A549 (cell line): ENCODE measurements around the gene FRMD8. TPM values are rescaled to one million over a fixed set of nuclear protein-coding genes. Genes with fewer than 3 reads are reported as not detected.

Experiments
- ATAC-seq, 2 experiments: fragments of 200-7000 bp in 1 of 2; fragments of >200 bp in 1 of 2; cut with Nextera tagmentation in 1 of 2; cut with Tn5 transposase in 1 of 2; 3 replicates each; pipeline versions ENCODE4 v1.8.0 to v1.9.1; 2018 to 2020; ENCODE audit warnings: mild to moderate bottlenecking in 1 of 2, moderate library complexity in 1 of 2
- CTCF ChIA-PET: fragments of 300-600 bp; sonication (Branson Sonifier 250); formaldehyde crosslinking; extraction: SDS; loops from one replicate; lab custom pipeline; 2021; ENCODE audit warnings: antibody characterized with exemption, inconsistent platforms; lab: Yijun Ruan, JAX
- POLR2A ChIA-PET: fragments of 350-600 bp; formaldehyde crosslinking; extraction: SDS; loops from one replicate; lab custom pipeline; 2021; ENCODE audit warnings: antibody characterized with exemption, inconsistent platforms; lab: Yijun Ruan, JAX
- DNase-seq, 2 experiments: peaks; one replicate each; pipeline versions ENCODE4 v3.0.0 to v3.0.0-alpha.2; 2011 to 2016; ENCODE audit warnings: low read depth in 1 of 2, low spot score in 1 of 2
- FAIRE-seq: peaks from 2 replicates; lab custom pipeline; 2011; peaks lifted over from hg19 to GRCh38; lab: Jason Lieb, UNC
- H3K27ac ChIP-seq, 2 experiments: fragments of >200 bp; sonication (Bioruptor Twin); formaldehyde crosslinking; 3 replicates each; pipeline ENCODE4 v1.5.1; 2016 to 2017
- H3K4me1 ChIP-seq: fragments of >200 bp; sonication (Bioruptor Twin); formaldehyde crosslinking; 3 replicates; pipeline ENCODE4 v1.6.1; 2016
- H3K4me2 ChIP-seq: fragments of >200 bp; sonication (Bioruptor Twin); formaldehyde crosslinking; 3 replicates; pipeline ENCODE4 v1.6.1; 2016
- H3K4me3 ChIP-seq: fragments of >200 bp; sonication (Bioruptor Twin); formaldehyde crosslinking; 3 replicates; pipeline ENCODE4 v1.5.1; 2016
- H3K9me3 ChIP-seq: fragments of >200 bp; sonication (Bioruptor Twin); formaldehyde crosslinking; 3 replicates; pipeline ENCODE4 v1.6.1; 2016
- BHLHE40 ChIP-seq: IDR thresholded peaks from 2 replicates; pipeline ENCODE4 v1.6.1; 2012; ENCODE audit warnings: low read depth, low read length, inconsistent platforms
- CEBPB ChIP-seq, 2 experiments: fragments of >200 bp in 1 of 2; sonication (Bioruptor Twin) in 1 of 2; formaldehyde crosslinking in 1 of 2; IDR thresholded peaks; 2 replicates each; pipeline ENCODE4 v1.6.1; 2012 to 2016
- CHD2 ChIP-seq: fragments of 150-350 bp; IDR thresholded peaks from 2 replicates; pipeline ENCODE4 v1.6.1; 2014; ENCODE audit warnings: low read length; ENCODE audit not compliant: partially characterized antibody
- CHD4 ChIP-seq: fragments of 200-600 bp; sonication (generic); IDR thresholded peaks from 2 replicates; pipeline ENCODE4 v1.6.1; 2016; ENCODE audit warnings: antibody characterized with exemption, mild to moderate bottlenecking, borderline replicate concordance
- CTCF ChIP-seq: fragments of >200 bp; sonication (Bioruptor Twin); formaldehyde crosslinking; IDR thresholded peaks from 3 replicates; pipeline ENCODE4 v1.5.1; 2016
- EHMT2 ChIP-seq: fragments of 200-600 bp; sonication (generic); IDR thresholded peaks from 2 replicates; pipeline ENCODE4 v1.6.1; 2016; ENCODE audit warnings: antibody characterized with exemption, low read depth, mild to moderate bottlenecking, moderate library complexity
- FOSB ChIP-seq: fragments of 250-450 bp; sonication (Bioruptor Pico); IDR thresholded peaks from 2 replicates; pipeline ENCODE4 v1.5.0; 2020; ENCODE audit warnings: mild to moderate bottlenecking, moderate library complexity
- GATA3 ChIP-seq: IDR thresholded peaks from 2 replicates; pipeline ENCODE4 v1.6.1; 2012; ENCODE audit warnings: borderline replicate concordance
- HEYL ChIP-seq: fragments of 250-450 bp; sonication (Bioruptor Pico); IDR thresholded peaks from 2 replicates; pipeline ENCODE4 v1.8.0; 2021; ENCODE audit warnings: mild to moderate bottlenecking, moderate library complexity
- HOXA7 ChIP-seq: fragments of 250-450 bp; sonication (Bioruptor Pico); IDR thresholded peaks from 2 replicates; pipeline ENCODE4 v1.5.0; 2020; ENCODE audit warnings: mild to moderate bottlenecking, moderate library complexity
- HOXB5 ChIP-seq: fragments of 250-450 bp; sonication (Bioruptor Pico); IDR thresholded peaks from 2 replicates; pipeline ENCODE4 v1.5.0; 2020; ENCODE audit warnings: mild to moderate bottlenecking, moderate library complexity
- JUN ChIP-seq, 2 experiments: fragments of >200 bp; sonication (Bioruptor Twin); formaldehyde crosslinking; IDR thresholded peaks; 2 replicates in 1 of 2; 3 replicates in 1 of 2; pipeline ENCODE4 v1.6.1; 2016 to 2017
- JUNB ChIP-seq: fragments of >200 bp; sonication (Bioruptor Twin); formaldehyde crosslinking; IDR thresholded peaks from 2 replicates; pipeline ENCODE4 v1.6.1; 2016
- NR3C1 ChIP-seq: fragments of >200 bp; sonication (Bioruptor Twin); formaldehyde crosslinking; IDR thresholded peaks from 3 replicates; pipeline ENCODE4 v1.6.1; 2017
- PHF8 ChIP-seq: fragments of 200-600 bp; sonication (generic); IDR thresholded peaks from 2 replicates; pipeline ENCODE4 v1.6.1; 2016; ENCODE audit warnings: low read depth, mild to moderate bottlenecking, antibody characterized with exemption, moderate library complexity, borderline replicate concordance
- POLR2A ChIP-seq: IDR thresholded peaks from 2 replicates; pipeline ENCODE4 v1.6.1; 2012; ENCODE audit warnings: mild to moderate bottlenecking, low read length
- RAD21 ChIP-seq, 2 experiments: fragments of >200 bp in 1 of 2; sonication (Bioruptor Twin) in 1 of 2; formaldehyde crosslinking in 1 of 2; IDR thresholded peaks in 1 of 2; conservative IDR thresholded peaks in 1 of 2; 2 replicates in 1 of 2; 3 replicates in 1 of 2; pipeline ENCODE4 v1.6.1; 2012 to 2018; ENCODE audit warnings: inconsistent platforms in 1 of 2
- RARB ChIP-seq: fragments of 250-450 bp; sonication (Bioruptor Pico); IDR thresholded peaks from 2 replicates; pipeline ENCODE4 v1.8.0; 2021; ENCODE audit warnings: mild to moderate bottlenecking, moderate library complexity
- REST ChIP-seq: fragments of 200-600 bp; sonication (generic); IDR thresholded peaks from 2 replicates; pipeline ENCODE4 v1.6.1; 2016; ENCODE audit warnings: antibody characterized with exemption, mild to moderate bottlenecking, moderate library complexity
- SMC3 ChIP-seq: fragments of >200 bp; sonication (Bioruptor Twin); formaldehyde crosslinking; IDR thresholded peaks from 3 replicates; pipeline ENCODE4 v1.6.1; 2018; ENCODE audit warnings: inconsistent platforms
- ZC3H11A ChIP-seq: fragments of 450-650 bp; IDR thresholded peaks from 2 replicates; pipeline ENCODE4 v1.6.1; 2014; ENCODE audit warnings: antibody characterized with exemption, mild to moderate bottlenecking
- ZFP36 ChIP-seq: fragments of 450-650 bp; IDR thresholded peaks from 2 replicates; pipeline ENCODE4 v1.6.1; 2014; ENCODE audit warnings: borderline replicate concordance; ENCODE audit not compliant: partially characterized antibody
- WGBS: methylation state at CpG from one replicate; pipeline ENCODE4 v1.1.6; 2017; ENCODE audit errors: missing lambda C conversion rate; 5-methylcytosine and 5-hydroxymethylcytosine counted together
- polyA plus RNA-seq, 4 experiments: library from polyadenylated mRNA; depleted of rRNA in 3 of 4; stranded (reverse); fragments of >200 nt; fragmentation: RNase III in 1 of 4; extraction: RNeasy Plus Mini Kit Qiagen cat#74134 plus additional on column Dnase treatment in 1 of 4; gene quantifications; 2 replicates in 3 of 4; 3 replicates in 1 of 4; pipeline ENCODE4 v1.2.3, GENCODE V29; 2011 to 2017
- TF ChIP-seq, protein P1 (sequence below): IDR thresholded peaks from 2 replicates; pipeline ENCODE4 v1.6.1; 2012

FRMD8 gene
- polyA plus RNA-seq, 2 of the 4 experiments (the other 2 are of a cell fraction) = 12.9 to 20.0 TPM

DNA sequence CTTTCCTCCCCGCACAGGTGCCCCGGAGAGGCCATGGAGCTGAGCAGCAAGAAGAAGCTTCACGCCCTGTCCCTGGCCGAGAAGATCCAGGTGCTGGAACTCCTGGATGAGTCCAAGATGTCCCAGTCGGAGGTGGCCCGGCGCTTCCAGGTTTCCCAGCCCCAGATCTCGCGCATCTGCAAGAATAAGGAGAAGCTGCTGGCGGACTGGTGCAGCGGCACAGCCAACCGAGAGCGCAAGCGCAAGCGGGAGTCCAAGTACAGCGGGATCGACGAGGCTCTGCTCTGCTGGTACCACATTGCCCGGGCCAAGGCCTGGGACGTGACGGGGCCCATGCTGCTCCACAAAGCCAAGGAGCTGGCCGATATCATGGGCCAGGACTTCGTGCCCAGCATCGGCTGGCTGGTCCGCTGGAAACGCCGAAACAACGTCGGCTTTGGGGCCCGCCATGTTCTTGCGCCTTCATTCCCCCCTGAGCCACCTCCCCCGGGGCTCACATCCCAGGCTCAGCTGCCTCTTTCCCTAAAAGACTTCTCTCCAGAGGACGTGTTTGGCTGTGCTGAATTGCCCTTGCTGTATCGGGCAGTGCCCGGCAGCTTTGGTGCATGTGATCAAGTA lies 30.6 kb upstream of the FRMD8 start:
- WGBS = 96% methylated on average over 35 of the region's 35 CpGs
- H3K4me3 ChIP-seq = no peak overlapping the region
- no peak overlapping the region for H3K27ac ChIP-seq

DNA sequence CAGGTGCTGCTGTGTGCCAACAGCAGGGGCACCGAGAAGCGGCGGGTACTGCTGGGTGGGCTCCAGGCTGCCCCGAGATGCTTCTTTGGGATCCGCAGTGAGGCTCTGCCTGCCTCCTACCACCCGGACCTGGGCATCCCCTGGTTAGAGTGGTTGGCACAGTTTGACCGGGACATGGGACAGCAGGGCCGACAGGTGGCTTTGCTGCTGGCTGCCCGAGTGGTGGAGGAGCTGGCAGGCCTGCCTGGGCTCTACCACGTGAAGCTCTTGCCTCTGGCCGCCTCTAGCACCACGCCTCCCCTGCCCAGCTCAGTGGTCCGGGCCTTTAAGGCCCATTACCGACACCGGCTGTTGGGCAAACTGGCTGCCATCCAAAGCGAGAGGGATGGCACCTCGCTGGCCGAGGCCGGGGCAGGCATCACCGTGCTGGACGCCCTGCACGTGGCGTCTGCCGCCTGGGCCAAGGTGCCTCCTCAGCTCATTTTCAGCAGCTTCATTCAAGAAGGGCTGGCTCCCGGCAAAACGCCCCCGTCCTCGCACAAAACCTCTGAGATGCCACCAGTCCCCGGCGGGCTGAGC lies 30.0 kb upstream of the FRMD8 start:
- Histone ChIP-seq H3K4me2 (no peak overlapping the region), H3K4me1 (0 out of 3 replicates have a peak, but pooled peaks cover 4% of the 10 kb centered on the region), H3K27ac (no peak overlapping the region), H3K9me3 (no peaks in the 10 kb centered on the region), H3K4me3 (no peak overlapping the region)
- TF ChIP-seq EHMT2 (no peak), HOXA7 (no peak), RARB (no peak), CTCF (no peak), JUNB (no peak), FOSB (no peak), SMC3 (no peak), ZC3H11A (no peak), CHD2 (no peak), RAD21 (conservative IDR thresholded peaks at IDR 0.05 in 1 of 2, IDR thresholded peaks at IDR 0.05 in 1 of 2) (no peak), CHD4 (no peak), BHLHE40 (no peak), NR3C1 (no peak), GATA3 (no peak), HEYL (CRISPR knock-in tag) (no peak), CEBPB (IDR thresholded peaks at IDR 0.05) (no peak)
- TF ChIP-seq, protein P1, sequence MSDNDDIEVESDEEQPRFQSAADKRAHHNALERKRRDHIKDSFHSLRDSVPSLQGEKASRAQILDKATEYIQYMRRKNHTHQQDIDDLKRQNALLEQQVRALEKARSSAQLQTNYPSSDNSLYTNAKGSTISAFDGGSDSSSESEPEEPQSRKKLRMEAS = no peak
- no peak for DNase-seq
- ChIA-PET POLR2A (interaction anchor here (1.4 kb wide), 1 partner anchor 23 kb away, joined by 4 read pairs; the partner anchor contains the start of gene DPF2), CTCF (interaction anchor here (0.9 to 2.0 kb wide), 12 partner anchors 9 to 239 kb away, joined by 3 to 10 read pairs (median 3); partner anchors contain the start of genes CDC42EP2, SLC25A45 and ZNHIT2)
- 93% methylated on average over 13 of the region's 30 CpGs for WGBS
- no peak for FAIRE-seq
- ATAC-seq = no peak

More for the DNA sequence above, 30.6 kb upstream of the FRMD8 start:
- Histone ChIP-seq H3K9me3 (no peaks in the 10 kb centered on the region), H3K4me2 (no peak overlapping the region; the same call in 2 of the 3 replicates), H3K4me1 (0 out of 3 replicates have a peak, but pooled peaks cover 4% of the 10 kb centered on the region)
- POLR2A ChIA-PET = interaction anchor here (0.6 kb wide), 1 partner anchor 198 kb away, joined by 3 read pairs; no protein-coding TSS in a partner anchor
- no peak for DNase-seq
- no peak for FAIRE-seq
- ATAC-seq = no peak
- TF ChIP-seq JUN (IDR thresholded peaks at IDR 0.05) (no peak), RARB (no peak), HOXB5 (CRISPR knock-in tag) (no peak), ZFP36 (no peak), RAD21 (conservative IDR thresholded peaks at IDR 0.05 in 1 of 2, IDR thresholded peaks at IDR 0.05 in 1 of 2) (no peak), PHF8 (no peak), POLR2A (no peak), REST (no peak), SMC3 (no peak)
- CTCF ChIA-PET = interaction anchor here (0.5 to 2.0 kb wide), 12 partner anchors 9 to 239 kb away, joined by 3 to 10 read pairs (median 3); partner anchors contain the start of genes CDC42EP2, SLC25A45 and ZNHIT2
